ENCODE measurements around the gene PIP5K1B.

The PIP5K1B gene

DNA sequence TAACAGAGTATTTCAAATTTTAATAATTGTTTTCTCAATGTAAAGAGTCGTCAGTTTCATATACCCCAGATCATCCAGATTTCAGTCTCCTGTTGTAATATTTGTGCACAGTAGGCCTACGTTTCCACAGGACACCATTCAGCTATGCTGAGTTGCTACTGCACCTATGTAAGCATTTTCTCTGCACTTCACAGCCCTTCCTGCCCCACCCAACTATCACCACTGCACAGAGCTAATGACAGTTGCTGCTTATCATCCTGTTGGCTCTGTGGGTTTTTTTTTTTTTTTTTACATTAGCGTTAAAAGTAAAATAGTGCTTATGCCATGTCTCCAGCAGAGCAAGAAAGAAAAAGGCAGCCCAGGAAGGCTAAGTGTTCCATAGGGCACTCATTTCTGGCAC lies 314.8 kb downstream of the PIP5K1B start:
- no peak for ATAC-seq
- no peak for TF ChIP-seq TCF4 (CRISPR knock-in tag; IDR thresholded peaks at IDR 0.05; ENCODE audit: borderline replicate concordance)
- TF ChIP-seq, protein P1, sequence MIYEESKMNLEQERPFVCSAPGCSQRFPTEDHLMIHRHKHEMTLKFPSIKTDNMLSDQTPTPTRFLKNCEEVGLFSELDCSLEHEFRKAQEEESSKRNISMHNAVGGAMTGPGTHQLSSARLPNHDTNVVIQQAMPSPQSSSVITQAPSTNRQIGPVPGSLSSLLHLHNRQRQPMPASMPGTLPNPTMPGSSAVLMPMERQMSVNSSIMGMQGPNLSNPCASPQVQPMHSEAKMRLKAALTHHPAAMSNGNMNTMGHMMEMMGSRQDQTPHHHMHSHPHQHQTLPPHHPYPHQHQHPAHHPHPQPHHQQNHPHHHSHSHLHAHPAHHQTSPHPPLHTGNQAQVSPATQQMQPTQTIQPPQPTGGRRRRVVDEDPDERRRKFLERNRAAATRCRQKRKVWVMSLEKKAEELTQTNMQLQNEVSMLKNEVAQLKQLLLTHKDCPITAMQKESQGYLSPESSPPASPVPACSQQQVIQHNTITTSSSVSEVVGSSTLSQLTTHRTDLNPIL (CRISPR knock-in tag; IDR thresholded peaks at IDR 0.05; ENCODE audit: low read depth) = no peak
- TF ChIP-seq GLIS3 (CRISPR knock-in tag; IDR thresholded peaks at IDR 0.05) = no peak
- no peak for TF ChIP-seq ISL1 (CRISPR knock-in tag; IDR thresholded peaks at IDR 0.05)
- no peak for TF ChIP-seq ESRRG (CRISPR knock-in tag; IDR thresholded peaks at IDR 0.05)
- TF ChIP-seq TOX (CRISPR knock-in tag; IDR thresholded peaks at IDR 0.05; ENCODE audit: borderline replicate concordance) = no peak
- TF ChIP-seq SNAI2 (CRISPR knock-in tag; IDR thresholded peaks at IDR 0.05) = no peak
- TF ChIP-seq, protein P2, sequence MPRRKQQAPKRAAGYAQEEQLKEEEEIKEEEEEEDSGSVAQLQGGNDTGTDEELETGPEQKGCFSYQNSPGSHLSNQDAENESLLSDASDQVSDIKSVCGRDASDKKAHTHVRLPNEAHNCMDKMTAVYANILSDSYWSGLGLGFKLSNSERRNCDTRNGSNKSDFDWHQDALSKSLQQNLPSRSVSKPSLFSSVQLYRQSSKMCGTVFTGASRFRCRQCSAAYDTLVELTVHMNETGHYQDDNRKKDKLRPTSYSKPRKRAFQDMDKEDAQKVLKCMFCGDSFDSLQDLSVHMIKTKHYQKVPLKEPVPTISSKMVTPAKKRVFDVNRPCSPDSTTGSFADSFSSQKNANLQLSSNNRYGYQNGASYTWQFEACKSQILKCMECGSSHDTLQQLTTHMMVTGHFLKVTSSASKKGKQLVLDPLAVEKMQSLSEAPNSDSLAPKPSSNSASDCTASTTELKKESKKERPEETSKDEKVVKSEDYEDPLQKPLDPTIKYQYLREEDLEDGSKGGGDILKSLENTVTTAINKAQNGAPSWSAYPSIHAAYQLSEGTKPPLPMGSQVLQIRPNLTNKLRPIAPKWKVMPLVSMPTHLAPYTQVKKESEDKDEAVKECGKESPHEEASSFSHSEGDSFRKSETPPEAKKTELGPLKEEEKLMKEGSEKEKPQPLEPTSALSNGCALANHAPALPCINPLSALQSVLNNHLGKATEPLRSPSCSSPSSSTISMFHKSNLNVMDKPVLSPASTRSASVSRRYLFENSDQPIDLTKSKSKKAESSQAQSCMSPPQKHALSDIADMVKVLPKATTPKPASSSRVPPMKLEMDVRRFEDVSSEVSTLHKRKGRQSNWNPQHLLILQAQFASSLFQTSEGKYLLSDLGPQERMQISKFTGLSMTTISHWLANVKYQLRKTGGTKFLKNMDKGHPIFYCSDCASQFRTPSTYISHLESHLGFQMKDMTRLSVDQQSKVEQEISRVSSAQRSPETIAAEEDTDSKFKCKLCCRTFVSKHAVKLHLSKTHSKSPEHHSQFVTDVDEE (CRISPR knock-in tag; IDR thresholded peaks at IDR 0.05) = no peak
- TF ChIP-seq, protein P3, sequence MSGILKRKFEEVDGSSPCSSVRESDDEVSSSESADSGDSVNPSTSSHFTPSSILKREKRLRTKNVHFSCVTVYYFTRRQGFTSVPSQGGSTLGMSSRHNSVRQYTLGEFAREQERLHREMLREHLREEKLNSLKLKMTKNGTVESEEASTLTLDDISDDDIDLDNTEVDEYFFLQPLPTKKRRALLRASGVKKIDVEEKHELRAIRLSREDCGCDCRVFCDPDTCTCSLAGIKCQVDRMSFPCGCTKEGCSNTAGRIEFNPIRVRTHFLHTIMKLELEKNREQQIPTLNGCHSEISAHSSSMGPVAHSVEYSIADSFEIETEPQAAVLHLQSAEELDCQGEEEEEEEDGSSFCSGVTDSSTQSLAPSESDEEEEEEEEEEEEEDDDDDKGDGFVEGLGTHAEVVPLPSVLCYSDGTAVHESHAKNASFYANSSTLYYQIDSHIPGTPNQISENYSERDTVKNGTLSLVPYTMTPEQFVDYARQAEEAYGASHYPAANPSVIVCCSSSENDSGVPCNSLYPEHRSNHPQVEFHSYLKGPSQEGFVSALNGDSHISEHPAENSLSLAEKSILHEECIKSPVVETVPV (CRISPR knock-in tag; IDR thresholded peaks at IDR 0.05) = no peak
- TF ChIP-seq CSDC2 (CRISPR knock-in tag; IDR thresholded peaks at IDR 0.05) = no peak
- no peak for TF ChIP-seq ZNF70 (CRISPR knock-in tag; IDR thresholded peaks at IDR 0.05)
- TF ChIP-seq PPARA (CRISPR knock-in tag; IDR thresholded peaks at IDR 0.05; ENCODE audit: borderline replicate concordance) = no peak

DNA sequence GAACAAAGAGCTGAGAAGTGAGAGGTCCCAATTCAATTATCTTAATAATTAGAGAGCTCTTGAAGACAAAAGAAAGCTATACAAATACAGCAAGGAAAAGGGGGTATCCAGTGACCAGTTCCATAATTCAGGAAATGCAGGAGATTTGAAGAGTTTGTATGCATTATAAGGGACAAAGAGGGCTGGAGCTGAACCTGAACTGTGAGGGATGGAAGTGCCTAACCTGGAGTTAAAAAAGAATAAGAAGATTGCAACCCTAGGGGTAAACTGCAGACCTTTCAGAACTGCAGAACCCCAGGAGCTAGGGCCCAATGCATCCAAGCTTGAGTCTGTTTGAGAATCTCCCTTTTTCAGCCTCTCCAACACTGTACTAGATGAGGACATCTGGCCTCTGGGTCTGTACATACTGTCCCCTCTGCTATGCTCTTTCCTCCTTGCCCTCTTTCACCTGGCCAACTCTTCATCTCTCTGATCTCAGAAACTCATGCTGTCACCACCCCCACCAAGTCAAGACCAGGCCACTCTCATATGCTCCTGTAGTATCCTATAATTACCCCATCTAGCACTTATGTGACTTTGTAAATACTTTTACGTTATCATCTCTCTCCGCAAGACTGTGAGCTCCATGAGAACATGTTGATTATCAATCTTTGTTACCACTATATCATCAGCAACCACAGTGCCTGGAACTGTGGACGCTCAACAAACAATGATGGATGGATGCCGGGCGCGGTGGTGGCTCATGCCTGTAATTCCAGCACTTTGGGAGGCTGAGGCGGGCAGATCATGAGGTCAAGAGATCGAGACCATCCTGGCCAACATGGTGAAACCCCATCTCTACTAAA lies 315.5 kb downstream of the PIP5K1B start:
- no peak for ATAC-seq
- no peak for TF ChIP-seq PPARA (CRISPR knock-in tag; IDR thresholded peaks at IDR 0.05; ENCODE audit: borderline replicate concordance)
- no peak for TF ChIP-seq ZNF8 (CRISPR knock-in tag; IDR thresholded peaks at IDR 0.05)
- TF ChIP-seq TOX (CRISPR knock-in tag; IDR thresholded peaks at IDR 0.05; ENCODE audit: borderline replicate concordance) = no peak
- TF ChIP-seq GLIS3 (CRISPR knock-in tag; IDR thresholded peaks at IDR 0.05) = no peak
- TF ChIP-seq ZC3H10 (CRISPR knock-in tag; IDR thresholded peaks at IDR 0.05) = no peak
- TF ChIP-seq, protein P4, sequence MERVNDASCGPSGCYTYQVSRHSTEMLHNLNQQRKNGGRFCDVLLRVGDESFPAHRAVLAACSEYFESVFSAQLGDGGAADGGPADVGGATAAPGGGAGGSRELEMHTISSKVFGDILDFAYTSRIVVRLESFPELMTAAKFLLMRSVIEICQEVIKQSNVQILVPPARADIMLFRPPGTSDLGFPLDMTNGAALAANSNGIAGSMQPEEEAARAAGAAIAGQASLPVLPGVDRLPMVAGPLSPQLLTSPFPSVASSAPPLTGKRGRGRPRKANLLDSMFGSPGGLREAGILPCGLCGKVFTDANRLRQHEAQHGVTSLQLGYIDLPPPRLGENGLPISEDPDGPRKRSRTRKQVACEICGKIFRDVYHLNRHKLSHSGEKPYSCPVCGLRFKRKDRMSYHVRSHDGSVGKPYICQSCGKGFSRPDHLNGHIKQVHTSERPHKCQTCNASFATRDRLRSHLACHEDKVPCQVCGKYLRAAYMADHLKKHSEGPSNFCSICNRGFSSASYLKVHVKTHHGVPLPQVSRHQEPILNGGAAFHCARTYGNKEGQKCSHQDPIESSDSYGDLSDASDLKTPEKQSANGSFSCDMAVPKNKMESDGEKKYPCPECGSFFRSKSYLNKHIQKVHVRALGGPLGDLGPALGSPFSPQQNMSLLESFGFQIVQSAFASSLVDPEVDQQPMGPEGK (CRISPR knock-in tag; IDR thresholded peaks at IDR 0.05; ENCODE audit: borderline replicate concordance) = no peak
- TF ChIP-seq ISL1 (CRISPR knock-in tag; IDR thresholded peaks at IDR 0.05) = no peak
- no peak for TF ChIP-seq CSDC2 (CRISPR knock-in tag; IDR thresholded peaks at IDR 0.05)
- TF ChIP-seq ZNF565 (CRISPR knock-in tag; conservative IDR thresholded peaks at IDR 0.05; ENCODE audit: low read depth) = no peak
- TF ChIP-seq TCF4 (CRISPR knock-in tag; IDR thresholded peaks at IDR 0.05; ENCODE audit: borderline replicate concordance) = no peak
- TF ChIP-seq, protein P5, sequence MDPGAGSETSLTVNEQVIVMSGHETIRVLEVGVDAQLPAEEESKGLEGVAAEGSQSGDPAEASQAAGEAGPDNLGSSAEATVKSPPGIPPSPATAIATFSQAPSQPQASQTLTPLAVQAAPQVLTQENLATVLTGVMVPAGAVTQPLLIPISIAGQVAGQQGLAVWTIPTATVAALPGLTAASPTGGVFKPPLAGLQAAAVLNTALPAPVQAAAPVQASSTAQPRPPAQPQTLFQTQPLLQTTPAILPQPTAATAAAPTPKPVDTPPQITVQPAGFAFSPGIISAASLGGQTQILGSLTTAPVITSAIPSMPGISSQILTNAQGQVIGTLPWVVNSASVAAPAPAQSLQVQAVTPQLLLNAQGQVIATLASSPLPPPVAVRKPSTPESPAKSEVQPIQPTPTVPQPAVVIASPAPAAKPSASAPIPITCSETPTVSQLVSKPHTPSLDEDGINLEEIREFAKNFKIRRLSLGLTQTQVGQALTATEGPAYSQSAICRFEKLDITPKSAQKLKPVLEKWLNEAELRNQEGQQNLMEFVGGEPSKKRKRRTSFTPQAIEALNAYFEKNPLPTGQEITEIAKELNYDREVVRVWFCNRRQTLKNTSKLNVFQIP (CRISPR knock-in tag; IDR thresholded peaks at IDR 0.05; ENCODE audit: borderline replicate concordance, low read depth) = no peak
- no peak for TF ChIP-seq SNAI2 (CRISPR knock-in tag; IDR thresholded peaks at IDR 0.05)
- TF ChIP-seq, protein P2 (CRISPR knock-in tag; IDR thresholded peaks at IDR 0.05) = no peak
- no peak for TF ChIP-seq ZNF70 (CRISPR knock-in tag; IDR thresholded peaks at IDR 0.05)
- TF ChIP-seq ZFP30 (CRISPR knock-in tag; IDR thresholded peaks at IDR 0.05) = no peak
- no peak for TF ChIP-seq OSR1 (CRISPR knock-in tag; IDR thresholded peaks at IDR 0.05)
- TF ChIP-seq ARNTL (CRISPR knock-in tag; IDR thresholded peaks at IDR 0.05; ENCODE audit: borderline replicate concordance, low read depth) = no peak
- no peak for TF ChIP-seq RARB (CRISPR knock-in tag; IDR thresholded peaks at IDR 0.05)
- TF ChIP-seq, protein P1 (CRISPR knock-in tag; IDR thresholded peaks at IDR 0.05; ENCODE audit: low read depth) = no peak
- TF ChIP-seq, protein P3 (CRISPR knock-in tag; IDR thresholded peaks at IDR 0.05) = no peak

Data from SK-N-SH treated with all-trans-retinoic acid at 6 μM for 48 hours (cell line).